Neural crest cell (in vitro differentiated cells): ENCODE results near the gene STING1. TPM values are rescaled to one million over a fixed set of nuclear protein-coding genes. Genes with fewer than 3 reads are reported as not detected.

Experiments used
- DNase-seq: peaks from one replicate; pipeline ENCODE4 v3.0.0; 2021; ENCODE audit warnings: low read depth, mixed read lengths, low spot score
- H3K27ac Mint-ChIP-seq: one replicate; pipeline ENCODE4 v1.8.0; 2021; ENCODE audit warnings: mild to moderate bottlenecking, mixed read lengths; ENCODE audit not compliant: unreplicated experiment
- H3K27me3 Mint-ChIP-seq: 2 replicates; pipeline ENCODE4 v1.8.0; 2021; ENCODE audit warnings: low read depth, mild to moderate bottlenecking, mixed read lengths
- H3K36me3 Mint-ChIP-seq: 2 replicates; pipeline ENCODE4 v1.8.0; 2021; ENCODE audit warnings: low read depth, mild to moderate bottlenecking, mixed read lengths
- H3K4me1 Mint-ChIP-seq: 2 replicates; pipeline ENCODE4 v1.8.0; 2021; ENCODE audit warnings: mixed read lengths
- H3K4me3 Mint-ChIP-seq: one replicate; pipeline ENCODE4 v1.8.0; 2021; ENCODE audit warnings: mild to moderate bottlenecking, mixed read lengths
- H3K9me3 Mint-ChIP-seq: 2 replicates; pipeline ENCODE4 v1.8.0; 2021; ENCODE audit warnings: mixed read lengths
- total RNA-seq: library from RNA; stranded (reverse); gene quantifications from 2 replicates; pipeline ENCODE4 v1.2.1, GENCODE V29; 2021
- TF ChIP-seq, protein P1 (sequence below): fragments of 200-600 bp; sonication (generic); conservative IDR thresholded peaks from 2 replicates; pipeline ENCODE4 v1.5.0; 2021; ENCODE audit warnings: antibody characterized with exemption, mild to moderate bottlenecking

STING1 gene
- total RNA-seq, 1 donor from 2014 or later, result 0.49 TPM

DNA sequence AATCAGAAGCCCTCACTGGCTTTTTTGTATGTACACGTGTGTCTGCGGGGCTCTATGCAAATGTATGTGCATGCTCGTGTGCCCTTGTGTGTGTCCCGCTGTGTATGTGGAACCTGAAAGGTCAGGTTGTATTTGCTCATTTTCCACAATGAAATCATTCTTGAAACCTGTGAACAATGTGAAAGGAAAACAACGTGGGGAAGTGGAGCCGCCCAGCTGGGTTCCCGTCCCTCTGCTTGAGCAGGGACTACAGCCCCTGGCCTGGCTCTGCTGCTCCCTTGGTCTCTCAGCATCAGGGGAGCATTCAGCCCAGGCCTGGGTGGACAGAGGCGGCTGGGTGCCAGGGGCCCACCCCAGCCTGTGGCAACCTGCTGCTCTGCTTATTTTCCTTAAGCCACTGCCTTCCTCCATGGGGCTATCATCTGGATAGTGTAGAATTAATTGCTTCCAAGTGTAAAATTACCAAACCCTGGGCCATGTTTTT lies 23.1 kb downstream of the STING1 start:
- Mint-ChIP-seq H3K27me3 (no peaks in the 10 kb centered on the region), H3K4me1 (peaks cover 17% of the 10 kb centered on the region), H3K36me3 (no peaks in the 10 kb centered on the region), H3K4me3 (no peak overlapping the region), H3K27ac (no peak overlapping the region), H3K9me3 (no peaks in the 10 kb centered on the region)
- TF ChIP-seq, protein P1, sequence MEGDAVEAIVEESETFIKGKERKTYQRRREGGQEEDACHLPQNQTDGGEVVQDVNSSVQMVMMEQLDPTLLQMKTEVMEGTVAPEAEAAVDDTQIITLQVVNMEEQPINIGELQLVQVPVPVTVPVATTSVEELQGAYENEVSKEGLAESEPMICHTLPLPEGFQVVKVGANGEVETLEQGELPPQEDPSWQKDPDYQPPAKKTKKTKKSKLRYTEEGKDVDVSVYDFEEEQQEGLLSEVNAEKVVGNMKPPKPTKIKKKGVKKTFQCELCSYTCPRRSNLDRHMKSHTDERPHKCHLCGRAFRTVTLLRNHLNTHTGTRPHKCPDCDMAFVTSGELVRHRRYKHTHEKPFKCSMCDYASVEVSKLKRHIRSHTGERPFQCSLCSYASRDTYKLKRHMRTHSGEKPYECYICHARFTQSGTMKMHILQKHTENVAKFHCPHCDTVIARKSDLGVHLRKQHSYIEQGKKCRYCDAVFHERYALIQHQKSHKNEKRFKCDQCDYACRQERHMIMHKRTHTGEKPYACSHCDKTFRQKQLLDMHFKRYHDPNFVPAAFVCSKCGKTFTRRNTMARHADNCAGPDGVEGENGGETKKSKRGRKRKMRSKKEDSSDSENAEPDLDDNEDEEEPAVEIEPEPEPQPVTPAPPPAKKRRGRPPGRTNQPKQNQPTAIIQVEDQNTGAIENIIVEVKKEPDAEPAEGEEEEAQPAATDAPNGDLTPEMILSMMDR, result no peak
- no peak for DNase-seq

DNA sequence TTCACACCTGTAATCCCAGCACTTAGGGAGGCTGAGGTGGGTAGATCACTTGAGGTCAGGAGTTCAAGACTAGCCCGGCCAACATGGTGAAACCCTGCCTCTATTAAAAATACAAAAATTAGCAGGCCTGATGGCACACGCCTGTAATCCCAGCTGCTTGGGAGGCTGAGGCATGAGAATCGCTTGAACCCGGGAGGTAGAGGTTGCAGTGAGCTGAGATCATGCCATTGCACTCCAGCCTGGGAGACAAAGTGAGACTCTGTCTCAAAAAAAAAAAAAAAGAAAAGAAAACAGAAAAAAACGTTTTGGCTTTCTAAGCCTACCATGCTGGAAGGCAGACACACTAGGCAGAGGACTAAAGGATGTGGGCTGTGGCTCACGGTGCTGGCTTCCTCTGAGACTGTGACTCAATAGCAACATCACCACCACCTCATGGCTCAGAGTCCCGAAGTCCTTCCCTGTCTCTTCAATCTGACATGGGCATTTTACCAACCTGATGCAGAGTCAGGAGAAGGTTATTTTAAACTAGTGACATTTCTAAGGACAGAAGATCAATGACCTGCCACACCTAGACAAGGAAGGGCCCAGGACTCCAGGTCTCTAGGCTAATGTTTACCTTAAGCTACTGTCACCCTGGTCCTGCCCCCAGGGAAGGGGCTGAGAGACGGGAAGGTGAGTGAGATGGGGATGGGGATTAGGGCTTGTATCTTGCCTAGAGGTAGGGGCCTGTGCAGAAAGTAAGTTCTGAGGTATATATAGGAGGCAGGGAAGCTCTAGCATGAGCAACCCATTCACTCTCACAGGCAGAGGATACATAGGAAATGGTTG lies 23.8 kb downstream of the STING1 start:
- DNase-seq, result no peak
- H3K4me3 Mint-ChIP-seq, result no peak overlapping the region
- TF ChIP-seq, protein P1, result no peak
- H3K4me1 Mint-ChIP-seq, result peaks cover 17% of the 10 kb centered on the region
- no peaks in the 10 kb centered on the region for H3K27me3 Mint-ChIP-seq
- no peaks in the 10 kb centered on the region for H3K36me3 Mint-ChIP-seq
- no peaks in the 10 kb centered on the region for H3K9me3 Mint-ChIP-seq
- H3K27ac Mint-ChIP-seq, result no peak overlapping the region

DNA sequence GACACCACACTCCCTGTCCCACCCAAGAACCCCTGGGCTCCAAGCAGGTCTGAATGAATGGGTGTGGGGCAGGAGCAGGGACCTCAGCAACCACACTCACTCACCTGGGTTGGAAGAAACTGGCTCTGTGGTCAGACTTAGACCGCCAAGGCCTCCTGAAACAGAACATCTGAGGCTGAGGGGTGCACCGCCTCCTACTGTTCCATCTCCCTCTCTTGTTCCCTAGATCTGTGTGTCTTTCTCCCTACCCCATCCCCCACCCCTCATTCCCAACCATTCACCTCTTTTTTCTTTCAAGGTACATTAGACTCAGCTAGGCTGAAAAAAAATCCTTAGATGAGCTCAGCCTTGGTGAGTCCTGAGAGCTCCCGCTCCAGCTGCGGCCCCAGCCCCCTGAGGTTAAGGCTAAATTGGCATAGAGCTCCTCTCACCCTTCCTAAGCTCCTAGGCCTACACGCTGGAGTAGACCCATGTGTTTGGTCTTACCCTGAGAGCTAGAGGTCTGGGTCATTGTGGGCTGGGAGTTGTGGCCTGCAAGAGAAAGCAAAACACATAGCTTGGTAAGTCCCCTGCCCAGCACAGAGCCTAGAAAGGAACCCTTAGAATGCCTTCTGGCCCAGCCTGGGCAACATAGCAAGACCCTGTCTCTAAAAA lies 24.8 kb downstream of the STING1 start:
- H3K4me1 Mint-ChIP-seq, result peaks cover 15% of the 10 kb centered on the region
- H3K9me3 Mint-ChIP-seq, result no peaks in the 10 kb centered on the region
- TF ChIP-seq, protein P1, result no peak
- no peak for DNase-seq
- no peak overlapping the region for H3K27ac Mint-ChIP-seq
- no peak overlapping the region for H3K4me3 Mint-ChIP-seq
- no peaks in the 10 kb centered on the region for H3K36me3 Mint-ChIP-seq
- no peaks in the 10 kb centered on the region for H3K27me3 Mint-ChIP-seq

DNA sequence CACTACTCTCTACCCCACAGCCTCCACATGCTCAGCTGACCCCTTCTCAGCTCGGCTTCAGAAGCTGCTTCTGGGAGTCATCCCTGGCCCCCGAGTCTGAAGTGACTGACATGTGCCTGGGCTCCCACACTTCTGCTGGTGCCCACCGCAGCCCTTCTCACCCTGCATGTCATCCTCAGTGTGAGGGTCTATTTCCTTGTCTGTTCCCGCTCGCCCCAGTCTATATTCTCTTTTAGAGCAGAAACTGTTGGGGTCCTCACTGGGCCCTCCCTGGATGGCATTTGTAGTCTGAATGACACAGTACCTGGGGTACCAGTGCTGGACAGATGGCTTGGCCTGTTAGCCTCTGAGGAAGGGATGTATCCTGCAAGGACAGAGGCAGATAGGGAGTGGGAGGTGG lies 25.3 kb downstream of the STING1 start:
- peaks cover 12% of the 10 kb centered on the region for H3K4me1 Mint-ChIP-seq
- no peak overlapping the region for H3K4me3 Mint-ChIP-seq
- no peaks in the 10 kb centered on the region for H3K36me3 Mint-ChIP-seq
- DNase-seq, result no peak
- H3K9me3 Mint-ChIP-seq, result no peaks in the 10 kb centered on the region
- no peak overlapping the region for H3K27ac Mint-ChIP-seq
- TF ChIP-seq, protein P1, result no peak
- no peaks in the 10 kb centered on the region for H3K27me3 Mint-ChIP-seq

DNA sequence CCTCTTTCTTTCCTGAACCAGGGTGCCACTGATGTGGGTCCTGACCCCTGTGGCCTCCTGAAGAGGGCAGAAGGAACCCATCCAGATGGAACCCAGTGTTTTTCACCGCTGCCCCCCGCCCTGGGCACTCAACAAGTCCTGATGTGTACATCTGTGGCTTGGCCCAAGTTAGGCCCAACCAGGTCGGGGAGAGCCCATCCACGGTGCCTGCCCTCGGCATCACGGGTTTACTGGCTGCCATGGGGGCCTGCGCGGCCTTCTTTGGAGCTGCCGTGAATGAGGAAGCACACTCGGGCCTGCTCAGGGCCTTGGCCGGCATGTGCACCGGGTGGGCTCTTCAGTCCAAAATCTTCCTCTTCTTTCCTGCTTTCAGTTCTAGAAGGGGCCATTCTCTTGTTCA lies 25.8 kb downstream of the STING1 start:
- DNase-seq, result no peak
- no peaks in the 10 kb centered on the region for H3K36me3 Mint-ChIP-seq
- no peaks in the 10 kb centered on the region for H3K9me3 Mint-ChIP-seq
- peak overlapping the region; percentile 70 for H3K27ac Mint-ChIP-seq
- H3K4me3 Mint-ChIP-seq, result no peak overlapping the region
- H3K4me1 Mint-ChIP-seq, result peaks cover 7% of the 10 kb centered on the region
- TF ChIP-seq, protein P1, result no peak
- no peaks in the 10 kb centered on the region for H3K27me3 Mint-ChIP-seq
